Erythroblast (primary cell): ENCODE results near the gene SPOCK1.

Experiments
- GATA1 ChIP-seq: IDR thresholded peaks from 2 replicates; pipeline ENCODE4 v1.6.1; 2011; ENCODE audit warnings: low read depth, mild to moderate bottlenecking, control low read depth, low read length, moderate library complexity
- POLR2A ChIP-seq: IDR thresholded peaks from 2 replicates; pipeline ENCODE4 v1.6.1; 2011; ENCODE audit warnings: mild to moderate bottlenecking, low read length

- TF ChIP-seq POLR2A (no peak), GATA1 (no peak)
Observed at GRCh38 chr5:137439645-137440044, 59.5 kb downstream of the SPOCK1 start.
